ENCODE measurements around the gene FZD8.

DNA sequence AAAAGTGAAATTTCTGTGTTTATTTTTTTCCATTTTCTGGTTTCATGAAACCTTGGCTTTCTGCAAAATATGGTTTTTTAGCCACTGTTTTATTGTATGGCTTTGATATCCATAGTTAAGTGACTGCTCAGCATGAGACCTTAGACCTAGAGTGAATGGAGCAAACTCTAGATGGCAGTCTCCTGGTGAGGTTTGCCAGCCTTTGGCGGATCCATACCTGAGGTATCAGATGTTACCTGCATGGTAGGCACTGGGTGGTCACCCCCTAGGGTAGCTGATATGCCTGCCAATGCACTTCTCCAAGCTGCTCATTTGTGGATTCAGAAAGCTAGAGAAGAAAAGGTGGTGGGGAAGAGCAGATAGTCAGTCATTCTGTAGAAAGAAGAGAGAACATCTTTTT is 17.4 kb upstream of the FZD8 start:
- TF ChIP-seq, protein P1, sequence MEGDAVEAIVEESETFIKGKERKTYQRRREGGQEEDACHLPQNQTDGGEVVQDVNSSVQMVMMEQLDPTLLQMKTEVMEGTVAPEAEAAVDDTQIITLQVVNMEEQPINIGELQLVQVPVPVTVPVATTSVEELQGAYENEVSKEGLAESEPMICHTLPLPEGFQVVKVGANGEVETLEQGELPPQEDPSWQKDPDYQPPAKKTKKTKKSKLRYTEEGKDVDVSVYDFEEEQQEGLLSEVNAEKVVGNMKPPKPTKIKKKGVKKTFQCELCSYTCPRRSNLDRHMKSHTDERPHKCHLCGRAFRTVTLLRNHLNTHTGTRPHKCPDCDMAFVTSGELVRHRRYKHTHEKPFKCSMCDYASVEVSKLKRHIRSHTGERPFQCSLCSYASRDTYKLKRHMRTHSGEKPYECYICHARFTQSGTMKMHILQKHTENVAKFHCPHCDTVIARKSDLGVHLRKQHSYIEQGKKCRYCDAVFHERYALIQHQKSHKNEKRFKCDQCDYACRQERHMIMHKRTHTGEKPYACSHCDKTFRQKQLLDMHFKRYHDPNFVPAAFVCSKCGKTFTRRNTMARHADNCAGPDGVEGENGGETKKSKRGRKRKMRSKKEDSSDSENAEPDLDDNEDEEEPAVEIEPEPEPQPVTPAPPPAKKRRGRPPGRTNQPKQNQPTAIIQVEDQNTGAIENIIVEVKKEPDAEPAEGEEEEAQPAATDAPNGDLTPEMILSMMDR (IDR thresholded peaks at IDR 0.05) = no peak
- TF ChIP-seq POLR2A (IDR thresholded peaks at IDR 0.05) = no peak

Measured in thyroid gland (tissue), 4 donors.